ENCODE measurements around the gene NCR3LG1. TPM values are rescaled to one million over a fixed set of nuclear protein-coding genes. Genes with fewer than 3 reads are reported as not detected.

The NCR3LG1 gene
- total RNA-seq, 6 donors from 2014 or later: 3.6 to 7.6 (median 4.5) TPM

DNA sequence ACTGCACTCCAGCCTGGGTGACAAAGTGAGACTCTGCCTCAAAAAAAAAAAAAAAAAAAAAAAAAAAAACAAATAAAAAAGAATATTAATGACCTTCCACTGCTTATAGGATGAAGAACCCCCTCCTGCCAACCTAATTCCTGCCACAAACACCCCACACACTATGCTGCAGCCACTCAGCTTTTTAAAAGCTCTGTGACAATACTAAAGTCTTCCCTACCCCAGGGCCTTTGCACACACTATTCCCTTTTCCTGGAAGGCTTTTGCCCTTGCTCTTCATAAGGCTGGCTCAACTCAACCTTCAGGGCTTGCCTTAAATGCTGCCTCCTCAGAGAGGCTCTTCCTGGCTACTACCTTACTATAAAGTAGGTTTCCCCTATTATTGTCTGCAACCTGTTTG, 47.6 kb downstream of the NCR3LG1 start:
- H3K4me3 ChIP-seq: no peak overlapping the region
- peaks cover 0 to 6% (median 0%) of the 10 kb centered on the region in 4 donors for H3K36me3 ChIP-seq
- no peak overlapping the region for H3K27ac ChIP-seq
- DNase-seq: no peak
- no peaks in the 10 kb centered on the region for H3K9me3 ChIP-seq
- H3K4me1 ChIP-seq: no peaks in the 10 kb centered on the region
- no peak for TF ChIP-seq POLR2AphosphoS5 (IDR thresholded peaks at IDR 0.05)
- no peaks in the 10 kb centered on the region for H3K27me3 ChIP-seq
- ATAC-seq (ENCODE audit: low FRiP score in 2 of 2): no peak

DNA sequence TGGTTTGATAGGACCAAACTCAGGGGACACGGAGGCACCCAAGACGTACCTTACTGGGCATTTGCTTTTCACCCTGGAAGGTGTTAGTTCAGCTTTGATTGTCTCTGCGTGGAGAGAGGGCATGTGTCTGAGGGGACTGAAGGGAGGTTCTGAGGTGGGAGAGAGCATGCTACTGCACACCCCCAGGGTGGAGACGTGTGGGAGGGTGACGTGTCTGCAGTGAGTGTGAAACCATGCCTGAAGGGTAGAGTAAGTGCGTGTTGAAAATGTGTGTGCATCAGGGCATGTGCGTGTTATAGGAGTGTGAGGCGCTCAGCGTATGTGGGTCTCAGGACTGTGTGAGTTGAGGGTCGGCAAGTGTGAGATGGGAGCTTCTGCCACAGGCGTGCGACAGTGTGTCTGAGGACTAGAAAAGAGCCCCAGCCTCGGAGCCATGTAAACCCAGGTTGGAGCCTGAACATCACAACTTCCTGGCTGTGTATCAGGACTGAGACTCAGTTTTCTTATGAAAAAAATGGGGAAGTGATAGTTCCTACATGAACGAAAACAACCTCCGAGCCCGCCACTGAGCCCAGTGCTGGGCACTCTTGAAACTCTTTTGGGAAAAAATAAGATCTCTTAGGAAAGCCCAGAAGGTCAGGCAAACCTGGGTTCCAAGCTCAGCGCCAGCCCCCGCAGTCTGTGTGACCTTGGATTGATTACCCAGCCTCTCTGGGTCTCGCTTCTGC, 48.6 kb downstream of the NCR3LG1 start:
- Histone ChIP-seq H3K9me3 (no peaks in the 10 kb centered on the region), H3K4me3 (no peak overlapping the region), H3K36me3 (peaks cover 0 to 2% (median 0%) of the 10 kb centered on the region in 4 donors), H3K4me1 (peaks cover 1 to 7% (median 3%) of the 10 kb centered on the region in 4 donors), H3K27ac (no peak overlapping the region), H3K27me3 (no peaks in the 10 kb centered on the region)
- ATAC-seq (ENCODE audit: low FRiP score in 2 of 2) (no peak), DNase-seq (no peak)
- TF ChIP-seq, protein P1, sequence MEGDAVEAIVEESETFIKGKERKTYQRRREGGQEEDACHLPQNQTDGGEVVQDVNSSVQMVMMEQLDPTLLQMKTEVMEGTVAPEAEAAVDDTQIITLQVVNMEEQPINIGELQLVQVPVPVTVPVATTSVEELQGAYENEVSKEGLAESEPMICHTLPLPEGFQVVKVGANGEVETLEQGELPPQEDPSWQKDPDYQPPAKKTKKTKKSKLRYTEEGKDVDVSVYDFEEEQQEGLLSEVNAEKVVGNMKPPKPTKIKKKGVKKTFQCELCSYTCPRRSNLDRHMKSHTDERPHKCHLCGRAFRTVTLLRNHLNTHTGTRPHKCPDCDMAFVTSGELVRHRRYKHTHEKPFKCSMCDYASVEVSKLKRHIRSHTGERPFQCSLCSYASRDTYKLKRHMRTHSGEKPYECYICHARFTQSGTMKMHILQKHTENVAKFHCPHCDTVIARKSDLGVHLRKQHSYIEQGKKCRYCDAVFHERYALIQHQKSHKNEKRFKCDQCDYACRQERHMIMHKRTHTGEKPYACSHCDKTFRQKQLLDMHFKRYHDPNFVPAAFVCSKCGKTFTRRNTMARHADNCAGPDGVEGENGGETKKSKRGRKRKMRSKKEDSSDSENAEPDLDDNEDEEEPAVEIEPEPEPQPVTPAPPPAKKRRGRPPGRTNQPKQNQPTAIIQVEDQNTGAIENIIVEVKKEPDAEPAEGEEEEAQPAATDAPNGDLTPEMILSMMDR (IDR thresholded peaks at IDR 0.05): no peak
- TF ChIP-seq EP300 (IDR thresholded peaks at IDR 0.05) (no peak), POLR2A (IDR thresholded peaks at IDR 0.05) (no peak), POLR2AphosphoS5 (IDR thresholded peaks at IDR 0.05) (no peak)
- WGBS, 2 donors: 85 to 86% methylated on average over 16 to 19 of the region's 19 CpGs

DNA sequence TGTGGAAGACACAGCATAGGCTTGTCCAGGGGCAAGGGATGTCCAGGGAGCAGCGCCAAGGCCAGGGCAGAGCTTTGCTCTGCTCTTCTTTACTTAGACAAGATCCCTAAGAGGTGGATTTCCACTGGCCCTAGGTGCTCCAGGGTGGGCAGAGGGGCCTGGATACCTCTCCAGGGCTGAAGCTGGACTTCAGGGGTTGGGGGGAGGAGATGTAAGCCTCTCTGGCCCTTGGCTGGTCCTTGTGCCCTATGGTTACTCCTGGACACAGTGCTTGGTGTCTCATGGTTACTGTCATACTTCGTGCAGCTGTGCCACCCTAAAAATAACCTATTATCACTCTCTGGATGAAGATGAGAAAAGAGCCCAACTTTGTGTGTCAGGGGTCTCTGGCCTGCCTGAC, 49.7 kb downstream of the NCR3LG1 start:
- H3K4me3 ChIP-seq: no peak overlapping the region
- H3K36me3 ChIP-seq: no peaks in the 10 kb centered on the region
- H3K4me1 ChIP-seq: peaks cover 11 to 16% (median 13%) of the 10 kb centered on the region in 4 donors
- no peak overlapping the region for H3K27ac ChIP-seq
- DNase-seq: no peak
- H3K27me3 ChIP-seq: no peaks in the 10 kb centered on the region
- ATAC-seq (ENCODE audit: low FRiP score in 2 of 2): no peak
- no peaks in the 10 kb centered on the region for H3K9me3 ChIP-seq
- WGBS, 2 donors: 88 to 92% methylated on average over 1 to 2 of the region's 2 CpGs
- TF ChIP-seq, protein P1 (IDR thresholded peaks at IDR 0.05): no peak
- no peak for TF ChIP-seq POLR2AphosphoS5 (IDR thresholded peaks at IDR 0.05)
- no peak for TF ChIP-seq EP300 (IDR thresholded peaks at IDR 0.05)
- TF ChIP-seq POLR2A (IDR thresholded peaks at IDR 0.05): no peak

DNA sequence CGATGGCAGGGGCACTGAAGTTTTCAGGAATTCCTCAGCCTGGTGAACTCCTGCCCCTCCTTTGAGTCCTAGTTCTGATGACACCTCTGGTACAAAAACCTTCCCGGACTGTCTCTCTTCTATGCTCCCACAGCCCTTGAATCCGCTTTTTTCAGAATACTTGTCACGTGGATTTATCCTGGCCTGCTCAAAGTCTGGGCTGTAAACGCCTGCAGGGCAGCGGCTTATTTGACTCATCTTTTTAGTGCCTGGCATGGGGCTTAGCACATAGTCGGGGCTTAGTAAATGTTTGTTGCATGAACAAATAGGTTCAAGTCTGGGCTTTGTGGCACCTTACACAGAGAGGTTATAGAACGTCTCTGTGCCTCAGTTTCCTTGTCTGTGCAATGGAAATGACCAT, 50.2 kb downstream of the NCR3LG1 start:
- no peak overlapping the region for H3K4me3 ChIP-seq
- no peak overlapping the region for H3K27ac ChIP-seq
- no peaks in the 10 kb centered on the region for H3K9me3 ChIP-seq
- no peaks in the 10 kb centered on the region for H3K36me3 ChIP-seq
- TF ChIP-seq POLR2A (IDR thresholded peaks at IDR 0.05) (no peak), POLR2AphosphoS5 (IDR thresholded peaks at IDR 0.05) (no peak), EP300 (IDR thresholded peaks at IDR 0.05) (no peak)
- TF ChIP-seq, protein P1 (IDR thresholded peaks at IDR 0.05): no peak
- peaks cover 16 to 21% (median 18%) of the 10 kb centered on the region in 4 donors for H3K4me1 ChIP-seq
- DNase-seq (no peak), ATAC-seq (ENCODE audit: low FRiP score in 2 of 2) (no peak)
- H3K27me3 ChIP-seq: no peaks in the 10 kb centered on the region
- 91 to 95% methylated on average over 8 of the region's 8 CpGs for WGBS, 2 donors

DNA sequence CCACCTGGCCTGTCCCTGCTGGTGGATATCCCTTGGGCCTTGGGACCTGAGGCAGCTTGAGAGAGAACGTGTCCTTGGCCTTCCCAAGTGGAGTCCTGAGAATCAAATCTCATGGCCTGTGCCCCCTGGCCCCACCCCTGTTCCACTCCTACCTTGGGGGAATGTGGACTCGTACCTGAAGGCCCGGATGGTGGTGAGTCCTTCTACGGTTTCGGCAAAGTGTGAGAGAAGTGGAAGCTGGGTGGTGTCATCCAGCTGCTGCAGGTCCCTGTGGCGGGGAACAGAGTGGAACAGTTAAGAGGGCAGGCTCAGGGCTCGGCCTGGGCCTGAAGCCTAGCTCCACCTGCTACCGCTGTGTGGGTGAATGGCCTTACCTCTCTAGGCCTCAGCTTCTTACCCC, 50.9 kb downstream of the NCR3LG1 start:
- TF ChIP-seq POLR2AphosphoS5 (IDR thresholded peaks at IDR 0.05): no peak
- TF ChIP-seq POLR2A (IDR thresholded peaks at IDR 0.05): no peak
- TF ChIP-seq, protein P1 (IDR thresholded peaks at IDR 0.05): no peak
- no peak for TF ChIP-seq EP300 (IDR thresholded peaks at IDR 0.05)
- Histone ChIP-seq H3K36me3 (no peaks in the 10 kb centered on the region), H3K27ac (no peak overlapping the region), H3K4me1 (peaks cover 20 to 26% (median 21%) of the 10 kb centered on the region in 4 donors), H3K27me3 (no peaks in the 10 kb centered on the region), H3K4me3 (no peak overlapping the region), H3K9me3 (no peaks in the 10 kb centered on the region)
- ATAC-seq (ENCODE audit: low FRiP score in 2 of 2) (no peak), DNase-seq (no peak)
- WGBS, 2 donors: 93 to 99% methylated on average over 7 to 8 of the region's 8 CpGs
